NCI-H2227 (cell line): ENCODE data around the gene PRXL2C.

Experiments
- DNase-seq: peaks from one replicate; lab custom pipeline; 2025; ENCODE audit not compliant: unreplicated experiment; lab: John Stamatoyannopoulos, UW

Gene PRXL2C

DNA sequence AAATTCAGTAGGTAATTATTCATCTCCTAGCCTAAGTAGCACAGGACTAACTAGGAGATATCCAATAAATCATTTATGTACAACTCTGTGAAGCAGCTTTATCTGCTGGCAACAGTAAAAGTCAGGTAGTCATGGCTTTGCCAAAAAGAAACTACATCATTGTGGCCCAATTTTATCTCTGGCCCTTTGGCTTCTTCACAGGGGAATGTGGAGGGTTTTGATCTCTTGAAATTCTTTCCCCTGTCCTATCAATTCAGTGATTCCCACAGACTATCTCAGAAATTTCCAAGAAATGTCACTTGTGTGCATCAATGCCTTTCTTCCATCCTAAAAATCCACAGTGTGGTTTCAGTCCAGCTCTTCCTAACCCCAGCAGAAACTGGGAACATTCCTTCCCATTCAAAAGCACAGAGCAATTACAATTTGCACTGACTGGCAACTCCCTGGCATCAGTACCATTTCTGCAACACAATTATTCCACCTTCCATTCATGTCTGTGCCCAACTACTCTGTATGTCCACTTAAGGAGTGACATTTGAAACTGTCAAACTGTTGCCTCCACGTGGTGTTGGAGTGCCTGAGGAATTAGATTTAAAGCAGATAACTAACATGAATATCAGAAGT, 42.0 kb downstream of the PRXL2C start:
- no peak for DNase-seq

- DNase-seq, result peak; percentile 3
Observed at GRCh38 chr9:96612105-96612965, 42.8 kb downstream of the PRXL2C start.

GRCh38 chr9:96611302-96611701, 43.8 kb downstream of the PRXL2C start:
- no peak for DNase-seq

DNA sequence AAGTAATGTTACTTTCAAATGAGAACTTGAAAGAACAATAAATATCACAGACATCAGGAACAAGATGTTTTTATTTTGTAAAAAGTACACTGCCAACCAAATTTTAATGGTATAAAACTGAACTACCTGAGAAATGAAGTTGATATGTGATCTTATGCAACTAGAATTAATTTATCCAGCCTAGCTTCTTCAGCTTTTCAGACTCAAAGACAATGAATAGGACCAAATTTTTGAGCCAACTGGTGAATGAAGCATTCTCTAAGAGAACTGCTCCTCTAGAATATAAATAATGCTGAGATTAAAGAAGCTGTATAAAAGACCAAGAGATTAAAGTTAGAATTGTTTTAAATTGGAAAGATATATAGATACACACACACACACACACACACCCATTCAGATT, 45.4 kb downstream of the PRXL2C start:
- no peak for DNase-seq

GRCh38 chr9:96607971-96608370, 47.1 kb downstream of the PRXL2C start:
- DNase-seq, result no peak

DNA sequence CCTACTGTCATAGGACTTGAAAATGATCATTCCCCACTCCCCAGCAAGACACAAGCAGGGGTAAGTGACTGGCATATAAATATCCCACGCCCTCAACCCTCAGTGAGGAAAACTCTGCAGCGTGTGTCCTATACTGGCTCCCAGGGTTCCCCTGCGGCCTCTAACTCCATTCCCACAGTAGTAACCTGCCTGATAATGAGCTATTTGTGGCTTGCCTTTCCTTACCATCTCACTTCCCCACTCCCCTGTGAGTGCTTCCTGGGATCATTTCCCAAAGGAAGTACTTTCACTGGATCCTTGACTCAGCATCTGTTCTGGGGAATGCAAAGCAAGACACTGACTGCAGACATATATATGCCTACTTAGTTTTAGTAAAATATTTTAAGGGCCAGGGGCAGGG, 49.8 kb downstream of the PRXL2C start:
- DNase-seq, result no peak

DNA sequence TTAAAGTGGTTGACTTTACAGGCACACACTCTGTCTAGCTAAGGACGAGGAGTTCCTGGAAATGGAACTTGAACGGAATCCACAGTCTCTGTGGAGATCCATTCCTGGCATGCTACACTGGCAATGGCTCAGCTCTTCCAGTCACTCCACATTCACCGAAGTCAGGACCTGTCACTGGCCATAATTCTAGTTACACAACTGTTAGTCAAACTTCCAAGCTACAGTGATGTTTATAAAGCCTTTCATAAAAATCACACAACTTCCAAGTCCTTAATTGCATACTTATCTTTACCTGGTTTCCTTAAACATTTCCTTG, 51.2 kb downstream of the PRXL2C start:
- DNase-seq, result no peak

DNA sequence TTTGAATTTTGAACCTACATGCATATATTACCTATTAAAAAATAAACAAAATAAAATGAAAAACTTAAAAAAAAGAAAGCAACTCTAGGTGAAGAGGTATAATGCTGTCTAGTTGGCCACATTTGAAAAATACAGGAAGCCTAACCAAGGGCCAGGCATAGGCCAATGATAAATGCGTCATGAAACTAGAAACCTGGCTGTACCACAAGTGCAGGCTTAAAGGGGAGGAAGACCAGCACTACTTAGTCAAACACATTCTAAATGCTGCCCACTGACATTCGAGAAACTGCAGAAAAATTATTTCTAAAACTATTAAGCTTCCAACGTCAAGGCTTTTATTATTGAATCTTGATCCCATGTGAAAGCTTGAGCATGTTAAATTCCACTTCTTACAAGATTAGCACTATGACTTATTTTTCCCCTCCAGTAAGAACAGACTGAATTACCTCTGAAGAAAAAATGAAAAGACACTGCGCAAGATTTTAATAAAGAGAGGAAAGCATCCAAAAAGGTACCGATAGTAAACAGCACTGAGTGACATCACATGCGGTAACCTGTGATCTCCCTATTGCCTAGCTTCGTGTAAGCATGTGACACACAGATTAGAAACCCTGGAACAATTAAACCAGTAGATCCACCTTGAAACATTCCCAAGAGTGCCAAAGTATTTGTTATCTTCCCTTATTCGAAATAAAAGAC, 51.7 kb downstream of the PRXL2C start:
- DNase-seq, result no peak

DNA sequence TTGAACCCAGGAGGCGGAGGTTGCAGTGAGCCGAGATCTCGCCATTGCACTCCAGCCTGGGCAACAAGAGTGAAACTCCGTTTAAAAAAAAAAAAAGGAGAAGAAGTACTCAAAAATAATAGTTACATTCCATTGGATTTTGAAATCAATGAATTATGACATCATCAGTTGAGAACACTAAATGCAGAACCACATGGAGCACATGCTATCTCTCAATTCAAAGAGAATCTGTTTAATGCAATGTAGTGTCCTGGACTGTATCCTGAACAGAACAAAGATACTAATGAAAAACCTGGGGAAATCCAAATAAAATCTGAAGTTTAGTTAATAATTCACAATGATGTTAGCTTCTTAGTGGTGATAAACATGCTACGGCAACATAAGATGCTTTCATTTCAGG, 55.8 kb downstream of the PRXL2C start:
- DNase-seq, result no peak

GRCh38 chr9:96596601-96597111, 58.5 kb downstream of the PRXL2C start:
- DNase-seq, result no peak
